OCI-LY3 (cell line): Measurements from ENCODE around the gene SLC9A8.

Experiments used
- CTCF ChIP-seq: fragments of 200-600, 300-600 bp; sonication (generic); IDR thresholded peaks from 2 replicates; pipeline ENCODE4 v1.5.1; 2014; ENCODE audit warnings: antibody characterized with exemption, low read length, low read depth
- EZH2phosphoT487 ChIP-seq: fragments of 200-600 bp; shearing (Covaris generic); IDR thresholded peaks from 2 replicates; pipeline ENCODE4 v1.6.1; 2018; ENCODE audit warnings: antibody characterized with exemption, mixed run types, low read depth

DNA sequence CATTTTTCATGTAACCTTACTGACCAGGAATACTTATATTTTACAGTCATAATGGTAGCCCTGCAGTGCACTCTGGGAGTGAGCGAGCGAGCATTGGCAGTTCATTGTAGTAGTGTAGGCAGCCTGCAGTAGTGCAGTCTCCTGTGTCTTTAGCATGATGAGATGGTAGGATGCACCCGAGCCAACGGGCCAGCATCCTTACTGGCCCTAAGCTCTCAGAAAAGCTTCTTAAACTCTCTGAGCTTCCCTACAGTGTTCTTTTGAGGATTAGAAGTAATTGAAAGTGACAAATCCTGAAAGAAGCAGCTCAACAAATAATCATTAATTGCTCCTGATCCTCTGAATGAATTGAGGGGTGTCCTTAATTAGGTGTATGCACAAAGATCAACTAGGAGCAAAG is 20.9 kb downstream of the SLC9A8 start:
- TF ChIP-seq CTCF (no peak), EZH2phosphoT487 (no peak)
